Neural progenitor cell (in vitro differentiated cells): ENCODE data around the gene ESPNL. TPM values are rescaled to one million over a fixed set of nuclear protein-coding genes. Genes with fewer than 3 reads are reported as not detected.

Experiments
- DNase-seq: peaks from one replicate; pipeline ENCODE4 v3.0.0-alpha.2; 2016; ENCODE audit warnings: low spot score
- H2AFZ ChIP-seq: fragments of 200-600 bp; sonication (generic); replicated peaks from 2 replicates; pipeline ENCODE4 v1.6.1; 2016; ENCODE audit warnings: antibody characterized with exemption
- H3F3A ChIP-seq: fragments of 200-600 bp; sonication (generic); 2 replicates; pipeline ENCODE4 v1.6.1; 2016; ENCODE audit warnings: antibody characterized with exemption, low read depth
- H3K27ac ChIP-seq: fragments of 200-600 bp; sonication (generic); 2 replicates; pipeline ENCODE4 v1.5.1; 2016; ENCODE audit warnings: mild to moderate bottlenecking
- H3K27me3 ChIP-seq: fragments of 200-600 bp; sonication (generic); 2 replicates; pipeline ENCODE4 v1.6.1; 2016; ENCODE audit warnings: mild to moderate bottlenecking, moderate library complexity
- H3K36me3 ChIP-seq: fragments of 200-600 bp; sonication (generic); 2 replicates; pipeline ENCODE4 v1.5.1; 2016
- H3K4me1 ChIP-seq: fragments of 200-600 bp; sonication (generic); 2 replicates; pipeline ENCODE4 v1.6.1; 2016; ENCODE audit warnings: mixed run types
- H3K4me2 ChIP-seq: fragments of 200-600 bp; sonication (generic); 2 replicates; pipeline ENCODE4 v1.6.1; 2016
- H3K4me3 ChIP-seq: fragments of 200-600 bp; sonication (generic); 2 replicates; pipeline ENCODE4 v1.5.1; 2016
- H3K79me2 ChIP-seq: fragments of 200-600 bp; sonication (generic); 2 replicates; pipeline ENCODE4 v1.6.1; 2016; ENCODE audit warnings: low read depth
- H3K9ac ChIP-seq: fragments of 200-600 bp; sonication (generic); 2 replicates; pipeline ENCODE4 v1.6.1; 2016
- H3K9me3 ChIP-seq: fragments of 200-600 bp; sonication (generic); 2 replicates; pipeline ENCODE4 v1.5.1; 2016; ENCODE audit warnings: low read depth
- H4K20me1 ChIP-seq: fragments of 200-600 bp; sonication (generic); 2 replicates; pipeline ENCODE4 v1.6.1; 2016; ENCODE audit warnings: low read depth
- H3K27ac Mint-ChIP-seq: 3 replicates; pipeline ENCODE4 v1.8.0; 2021; ENCODE audit warnings: mixed read lengths
- H3K27me3 Mint-ChIP-seq: 2 replicates; pipeline ENCODE4 v1.8.0; 2022; ENCODE audit warnings: low read depth, mild to moderate bottlenecking, inconsistent platforms, moderate library complexity, mixed read lengths; ENCODE audit not compliant: insufficient read depth
- H3K36me3 Mint-ChIP-seq: 3 replicates; pipeline ENCODE4 v1.8.0; 2021; ENCODE audit warnings: mixed read lengths
- H3K4me1 Mint-ChIP-seq: 3 replicates; pipeline ENCODE4 v1.8.0; 2021; ENCODE audit warnings: mixed read lengths
- H3K4me3 Mint-ChIP-seq: 3 replicates; pipeline ENCODE4 v1.8.0; 2021; ENCODE audit warnings: mild to moderate bottlenecking, moderate library complexity, mixed read lengths
- H3K9me3 Mint-ChIP-seq: 3 replicates; pipeline ENCODE4 v1.8.0; 2020; ENCODE audit warnings: mixed read lengths
- EZH2 ChIP-seq: fragments of 200-600 bp; sonication (generic); IDR thresholded peaks from 2 replicates; pipeline ENCODE4 v1.6.1; 2017; ENCODE audit warnings: antibody characterized with exemption, mild to moderate bottlenecking, moderate library complexity
- EZH2phosphoT487 ChIP-seq: fragments of 200-600 bp; sonication (generic); IDR thresholded peaks from 2 replicates; pipeline ENCODE4 v1.6.1; 2017; ENCODE audit warnings: antibody characterized with exemption
- total RNA-seq: library from RNA; depleted of rRNA; stranded (reverse); fragments of >200 nt; gene quantifications from 2 replicates; pipeline ENCODE4 v1.2.3, GENCODE V29; 2015; ENCODE audit warnings: low replicate concordance
- TF ChIP-seq, protein P1 (sequence below): fragments of 200-600 bp; sonication (generic); IDR thresholded peaks from 2 replicates; pipeline ENCODE4 v1.5.1; 2017; ENCODE audit warnings: antibody characterized with exemption, mild to moderate bottlenecking

The ESPNL gene
- total RNA-seq, 1 donor from 2014 or later, result 0.58 TPM

DNA sequence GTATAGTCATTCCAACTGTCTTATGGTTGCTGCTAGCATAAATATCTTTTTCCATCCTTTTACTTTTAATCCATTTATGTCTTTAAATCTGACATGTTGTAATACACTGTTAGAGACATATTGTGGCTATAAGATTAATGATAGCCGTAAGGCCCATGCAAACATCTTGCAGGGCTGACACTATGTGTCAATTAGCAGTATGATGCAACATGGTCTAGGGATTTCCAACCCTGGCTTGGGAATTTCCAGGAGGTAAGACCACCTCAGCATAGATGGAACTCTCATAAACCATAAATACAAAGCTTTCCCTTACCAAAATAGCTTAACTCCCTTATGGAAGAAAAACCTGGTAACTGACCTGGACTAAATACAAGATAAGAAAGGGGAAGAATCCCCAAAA is 22.8 kb upstream of the ESPNL start:
- Mint-ChIP-seq H3K27me3 (peaks cover 5% of the 10 kb centered on the region), H3K36me3 (peaks cover 66% of the 10 kb centered on the region), H3K4me1 (no peaks in the 10 kb centered on the region), H3K4me3 (no peak overlapping the region), H3K27ac (no peak overlapping the region), H3K9me3 (peaks cover 8% of the 10 kb centered on the region)
- peaks cover 11% of the 10 kb centered on the region for H3K36me3 ChIP-seq
- no peak overlapping the region for H3K27ac ChIP-seq
- no peak for TF ChIP-seq EZH2
- TF ChIP-seq, protein P1, sequence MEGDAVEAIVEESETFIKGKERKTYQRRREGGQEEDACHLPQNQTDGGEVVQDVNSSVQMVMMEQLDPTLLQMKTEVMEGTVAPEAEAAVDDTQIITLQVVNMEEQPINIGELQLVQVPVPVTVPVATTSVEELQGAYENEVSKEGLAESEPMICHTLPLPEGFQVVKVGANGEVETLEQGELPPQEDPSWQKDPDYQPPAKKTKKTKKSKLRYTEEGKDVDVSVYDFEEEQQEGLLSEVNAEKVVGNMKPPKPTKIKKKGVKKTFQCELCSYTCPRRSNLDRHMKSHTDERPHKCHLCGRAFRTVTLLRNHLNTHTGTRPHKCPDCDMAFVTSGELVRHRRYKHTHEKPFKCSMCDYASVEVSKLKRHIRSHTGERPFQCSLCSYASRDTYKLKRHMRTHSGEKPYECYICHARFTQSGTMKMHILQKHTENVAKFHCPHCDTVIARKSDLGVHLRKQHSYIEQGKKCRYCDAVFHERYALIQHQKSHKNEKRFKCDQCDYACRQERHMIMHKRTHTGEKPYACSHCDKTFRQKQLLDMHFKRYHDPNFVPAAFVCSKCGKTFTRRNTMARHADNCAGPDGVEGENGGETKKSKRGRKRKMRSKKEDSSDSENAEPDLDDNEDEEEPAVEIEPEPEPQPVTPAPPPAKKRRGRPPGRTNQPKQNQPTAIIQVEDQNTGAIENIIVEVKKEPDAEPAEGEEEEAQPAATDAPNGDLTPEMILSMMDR, result no peak
- TF ChIP-seq EZH2phosphoT487, result no peak
- no peak overlapping the region for H3K4me2 ChIP-seq
- no peak for DNase-seq
- peaks cover 17% of the 10 kb centered on the region for H3K79me2 ChIP-seq
- H3K9me3 ChIP-seq, result no peaks in the 10 kb centered on the region
- no peak overlapping the region for H3K4me3 ChIP-seq
- H3K27me3 ChIP-seq, result no peaks in the 10 kb centered on the region
- no peaks in the 10 kb centered on the region for H3F3A ChIP-seq
- H3K4me1 ChIP-seq, result no peaks in the 10 kb centered on the region
- no peak overlapping the region for H2AFZ ChIP-seq
- H4K20me1 ChIP-seq, result no peaks in the 10 kb centered on the region
- H3K9ac ChIP-seq, result no peak overlapping the region

DNA sequence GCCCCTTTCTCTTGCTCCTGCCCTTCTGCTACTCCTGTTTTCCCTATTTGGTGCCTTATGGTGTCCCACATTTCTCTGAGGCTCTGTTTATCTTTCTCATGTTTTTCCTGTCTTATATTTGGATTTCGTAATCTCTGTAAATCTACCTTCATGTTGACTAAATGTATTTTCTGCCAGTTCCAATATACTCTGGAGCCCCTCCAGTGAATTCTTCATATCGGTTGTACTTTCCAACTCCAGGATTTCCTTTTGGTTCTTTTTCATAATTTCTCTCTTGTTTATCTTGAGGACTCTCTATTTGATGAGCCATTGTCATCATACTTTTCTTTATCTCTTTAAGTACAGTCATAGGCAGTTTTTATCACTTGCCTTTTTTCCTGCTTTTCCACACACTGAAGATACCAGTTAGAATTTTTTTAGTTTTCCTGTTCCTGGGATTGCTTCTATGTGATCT is 20.2 kb upstream of the ESPNL start:
- Histone ChIP-seq H3K4me2 (no peak overlapping the region), H3K27me3 (no peaks in the 10 kb centered on the region), H4K20me1 (no peaks in the 10 kb centered on the region), H3K36me3 (peaks cover 7% of the 10 kb centered on the region), H3K9ac (no peak overlapping the region), H2AFZ (no peak overlapping the region), H3K27ac (no peak overlapping the region), H3K4me3 (no peak overlapping the region), H3K79me2 (peaks cover 12% of the 10 kb centered on the region), H3F3A (no peaks in the 10 kb centered on the region), H3K4me1 (no peaks in the 10 kb centered on the region), H3K9me3 (no peaks in the 10 kb centered on the region)
- DNase-seq, result no peak
- Mint-ChIP-seq H3K27ac (no peak overlapping the region), H3K36me3 (peaks cover 53% of the 10 kb centered on the region), H3K9me3 (peaks cover 4% of the 10 kb centered on the region), H3K4me1 (no peaks in the 10 kb centered on the region), H3K27me3 (peaks cover 5% of the 10 kb centered on the region), H3K4me3 (no peak overlapping the region)
- TF ChIP-seq EZH2phosphoT487 (no peak), EZH2 (no peak)
- TF ChIP-seq, protein P1, result no peak

DNA sequence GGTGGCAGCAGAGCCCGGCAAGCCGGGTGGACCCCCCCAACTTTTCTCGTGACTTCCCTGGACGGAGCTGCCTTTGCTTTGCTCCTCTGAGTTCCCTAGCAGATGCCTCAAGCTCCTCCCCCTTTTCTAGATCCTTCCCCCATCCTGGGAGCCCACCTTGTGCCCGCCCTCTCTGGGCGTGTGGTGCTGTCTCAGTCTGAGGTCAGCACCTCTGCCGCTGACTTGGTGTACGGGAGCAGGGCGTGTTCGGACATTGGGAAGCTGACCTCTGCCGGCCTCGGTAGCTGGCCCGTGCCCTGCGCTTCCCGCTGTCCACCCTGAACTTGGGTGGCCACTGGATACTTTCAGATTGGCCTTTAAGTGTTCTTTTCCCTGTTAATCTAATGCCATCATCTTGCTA is 19.6 kb upstream of the ESPNL start:
- peaks cover 5% of the 10 kb centered on the region for H3K27me3 Mint-ChIP-seq
- H3K36me3 ChIP-seq, result peaks cover 7% of the 10 kb centered on the region
- H3K27me3 ChIP-seq, result no peaks in the 10 kb centered on the region
- TF ChIP-seq EZH2 (no peak), EZH2phosphoT487 (no peak)
- H3K4me3 Mint-ChIP-seq, result no peak overlapping the region
- H3K4me2 ChIP-seq, result no peak overlapping the region
- H4K20me1 ChIP-seq, result no peaks in the 10 kb centered on the region
- H2AFZ ChIP-seq, result no peak overlapping the region
- H3K9me3 ChIP-seq, result no peaks in the 10 kb centered on the region
- H3K27ac ChIP-seq, result no peak overlapping the region
- H3K9ac ChIP-seq, result no peak overlapping the region
- H3K4me3 ChIP-seq, result no peak overlapping the region
- H3F3A ChIP-seq, result no peaks in the 10 kb centered on the region
- H3K36me3 Mint-ChIP-seq, result peaks cover 50% of the 10 kb centered on the region
- DNase-seq, result no peak
- H3K79me2 ChIP-seq, result peaks cover 7% of the 10 kb centered on the region
- no peaks in the 10 kb centered on the region for H3K4me1 Mint-ChIP-seq
- H3K4me1 ChIP-seq, result no peaks in the 10 kb centered on the region
- no peak overlapping the region for H3K27ac Mint-ChIP-seq
- H3K9me3 Mint-ChIP-seq, result peaks cover 4% of the 10 kb centered on the region

DNA sequence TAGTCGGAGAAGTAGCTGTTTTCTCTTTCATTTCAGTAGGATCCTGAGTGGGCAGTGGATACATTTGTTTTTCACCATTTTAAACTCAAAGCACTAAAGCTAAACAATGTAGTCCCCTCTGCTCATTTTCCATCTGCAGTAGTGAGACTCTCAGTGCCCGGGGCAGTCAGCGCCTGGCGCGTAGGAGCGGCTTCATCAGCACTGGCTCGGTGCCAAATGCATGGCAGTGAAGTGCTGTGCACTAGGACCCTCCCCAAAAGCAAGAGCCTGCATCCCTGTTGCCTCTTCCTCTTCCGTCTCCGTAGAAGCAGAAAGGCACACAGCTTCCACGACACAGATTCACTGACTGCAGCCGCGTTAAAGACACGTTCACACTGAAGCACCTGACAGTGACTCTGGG is 19.0 kb upstream of the ESPNL start:
- Histone ChIP-seq H3K36me3 (peaks cover 7% of the 10 kb centered on the region), H3F3A (no peaks in the 10 kb centered on the region), H3K9me3 (no peaks in the 10 kb centered on the region), H3K27me3 (no peaks in the 10 kb centered on the region), H3K4me1 (no peaks in the 10 kb centered on the region), H3K4me3 (no peak overlapping the region), H3K79me2 (peaks cover 5% of the 10 kb centered on the region), H3K9ac (no peak overlapping the region), H3K4me2 (no peak overlapping the region), H2AFZ (no peak overlapping the region), H4K20me1 (no peaks in the 10 kb centered on the region), H3K27ac (no peak overlapping the region)
- H3K9me3 Mint-ChIP-seq, result peaks cover 4% of the 10 kb centered on the region
- TF ChIP-seq, protein P1, result no peak
- TF ChIP-seq EZH2phosphoT487 (no peak), EZH2 (no peak)
- H3K4me1 Mint-ChIP-seq, result no peaks in the 10 kb centered on the region
- peaks cover 5% of the 10 kb centered on the region for H3K27me3 Mint-ChIP-seq
- no peak overlapping the region for H3K4me3 Mint-ChIP-seq
- H3K27ac Mint-ChIP-seq, result no peak overlapping the region
- no peak for DNase-seq
- H3K36me3 Mint-ChIP-seq, result peaks cover 51% of the 10 kb centered on the region
